GM12801 (cell line): ENCODE results near the gene PXDN.

Experiments
- CTCF ChIP-seq: IDR thresholded peaks from one replicate; pipeline ENCODE4 v1.5.1; 2011; ENCODE audit warnings: control low read depth; ENCODE audit not compliant: insufficient read length; ENCODE audit errors: extremely low read depth

The PXDN gene

GRCh38 chr2:1619556-1619955 lies 124.8 kb downstream of the PXDN start:
- TF ChIP-seq CTCF = no peak

- TF ChIP-seq CTCF = no peak
These were observed 125.3 kb downstream of the PXDN start for GRCh38 chr2:1618974-1619373.

- TF ChIP-seq CTCF = no peak
These were observed 125.9 kb downstream of the PXDN start for GRCh38 chr2:1618191-1618961.

DNA sequence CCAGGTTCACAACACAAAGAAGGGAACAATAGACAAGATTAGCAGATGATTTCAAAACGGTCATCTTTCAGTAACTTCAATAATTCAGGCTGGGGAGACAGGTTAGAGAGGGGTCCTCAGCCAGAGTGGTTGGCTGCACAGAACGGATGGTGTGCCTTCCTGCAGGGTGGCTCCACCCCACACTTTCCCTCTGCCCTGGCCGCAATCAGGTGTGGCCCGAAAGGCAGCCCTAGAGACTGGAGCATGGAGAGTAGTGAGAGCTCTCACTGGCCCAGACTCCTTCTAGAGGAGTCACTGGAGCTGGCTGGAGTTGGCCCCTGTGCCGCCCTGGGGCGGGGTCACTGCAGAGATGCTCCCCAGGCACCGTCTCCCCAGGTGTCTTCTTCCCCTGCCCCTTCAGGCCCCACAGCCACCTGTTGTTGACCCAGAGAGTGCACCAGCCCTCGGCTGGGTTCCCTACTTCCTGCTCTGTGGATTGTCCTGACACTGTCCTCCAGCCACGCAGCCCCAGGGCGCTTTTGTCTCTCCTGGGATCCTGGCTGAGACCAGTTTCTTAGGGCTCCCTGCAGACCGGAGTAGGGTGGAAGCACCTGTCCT lies 126.8 kb downstream of the PXDN start:
- TF ChIP-seq CTCF = no peak

GRCh38 chr2:1614564-1614963 lies 129.8 kb downstream of the PXDN start:
- TF ChIP-seq CTCF = no peak

GRCh38 chr2:1613731-1614354 lies 130.5 kb downstream of the PXDN start:
- TF ChIP-seq CTCF = no peak

DNA sequence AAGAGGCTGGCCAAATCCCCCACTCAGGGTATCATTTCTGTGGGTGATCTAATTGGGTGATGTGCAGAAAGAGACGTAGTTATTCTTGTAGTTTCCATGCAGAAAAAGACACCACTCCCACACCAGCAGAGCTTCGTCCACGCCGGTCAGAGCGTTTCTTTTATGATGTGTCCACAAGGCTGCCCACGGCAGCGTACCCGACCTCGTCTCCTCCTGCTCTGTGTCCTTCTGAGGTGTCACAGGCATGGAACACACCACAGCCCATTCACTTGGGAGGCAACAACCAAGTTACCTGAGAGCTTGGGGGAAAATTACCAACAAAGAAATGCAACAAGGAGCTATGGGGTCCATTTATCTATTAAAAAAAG lies 131.3 kb downstream of the PXDN start:
- no peak for TF ChIP-seq CTCF
